HG03060 (cell line): ENCODE results near the gene PLEKHG4B.
"Not testable (repeated sequence)": the region's sequence is repeated elsewhere in the genome, so short reads cannot be mapped to it uniquely, and the experiment has no call there.

ENCODE experiments used
- ATAC-seq: cut with Tn5 transposase; IDR thresholded peaks from one replicate; pipeline ENCODE4 v1.9.1; 2021; ENCODE audit warnings: low read depth, moderate number of reproducible peaks; ENCODE audit not compliant: unreplicated experiment

Gene PLEKHG4B, protein sequence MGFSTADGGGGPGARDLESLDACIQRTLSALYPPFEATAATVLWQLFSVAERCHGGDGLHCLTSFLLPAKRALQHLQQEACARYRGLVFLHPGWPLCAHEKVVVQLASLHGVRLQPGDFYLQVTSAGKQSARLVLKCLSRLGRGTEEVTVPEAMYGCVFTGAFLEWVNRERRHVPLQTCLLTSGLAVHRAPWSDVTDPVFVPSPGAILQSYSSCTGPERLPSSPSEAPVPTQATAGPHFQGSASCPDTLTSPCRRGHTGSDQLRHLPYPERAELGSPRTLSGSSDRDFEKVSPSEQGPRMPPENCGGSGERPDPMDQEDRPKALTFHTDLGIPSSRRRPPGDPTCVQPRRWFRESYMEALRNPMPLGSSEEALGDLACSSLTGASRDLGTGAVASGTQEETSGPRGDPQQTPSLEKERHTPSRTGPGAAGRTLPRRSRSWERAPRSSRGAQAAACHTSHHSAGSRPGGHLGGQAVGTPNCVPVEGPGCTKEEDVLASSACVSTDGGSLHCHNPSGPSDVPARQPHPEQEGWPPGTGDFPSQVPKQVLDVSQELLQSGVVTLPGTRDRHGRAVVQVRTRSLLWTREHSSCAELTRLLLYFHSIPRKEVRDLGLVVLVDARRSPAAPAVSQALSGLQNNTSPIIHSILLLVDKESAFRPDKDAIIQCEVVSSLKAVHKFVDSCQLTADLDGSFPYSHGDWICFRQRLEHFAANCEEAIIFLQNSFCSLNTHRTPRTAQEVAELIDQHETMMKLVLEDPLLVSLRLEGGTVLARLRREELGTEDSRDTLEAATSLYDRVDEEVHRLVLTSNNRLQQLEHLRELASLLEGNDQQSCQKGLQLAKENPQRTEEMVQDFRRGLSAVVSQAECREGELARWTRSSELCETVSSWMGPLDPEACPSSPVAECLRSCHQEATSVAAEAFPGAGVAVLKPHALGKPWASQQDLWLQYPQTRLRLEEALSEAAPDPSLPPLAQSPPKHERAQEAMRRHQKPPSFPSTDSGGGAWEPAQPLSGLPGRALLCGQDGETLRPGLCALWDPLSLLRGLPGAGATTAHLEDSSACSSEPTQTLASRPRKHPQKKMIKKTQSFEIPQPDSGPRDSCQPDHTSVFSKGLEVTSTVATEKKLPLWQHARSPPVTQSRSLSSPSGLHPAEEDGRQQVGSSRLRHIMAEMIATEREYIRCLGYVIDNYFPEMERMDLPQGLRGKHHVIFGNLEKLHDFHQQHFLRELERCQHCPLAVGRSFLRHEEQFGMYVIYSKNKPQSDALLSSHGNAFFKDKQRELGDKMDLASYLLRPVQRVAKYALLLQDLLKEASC (N-terminal part only)

DNA sequence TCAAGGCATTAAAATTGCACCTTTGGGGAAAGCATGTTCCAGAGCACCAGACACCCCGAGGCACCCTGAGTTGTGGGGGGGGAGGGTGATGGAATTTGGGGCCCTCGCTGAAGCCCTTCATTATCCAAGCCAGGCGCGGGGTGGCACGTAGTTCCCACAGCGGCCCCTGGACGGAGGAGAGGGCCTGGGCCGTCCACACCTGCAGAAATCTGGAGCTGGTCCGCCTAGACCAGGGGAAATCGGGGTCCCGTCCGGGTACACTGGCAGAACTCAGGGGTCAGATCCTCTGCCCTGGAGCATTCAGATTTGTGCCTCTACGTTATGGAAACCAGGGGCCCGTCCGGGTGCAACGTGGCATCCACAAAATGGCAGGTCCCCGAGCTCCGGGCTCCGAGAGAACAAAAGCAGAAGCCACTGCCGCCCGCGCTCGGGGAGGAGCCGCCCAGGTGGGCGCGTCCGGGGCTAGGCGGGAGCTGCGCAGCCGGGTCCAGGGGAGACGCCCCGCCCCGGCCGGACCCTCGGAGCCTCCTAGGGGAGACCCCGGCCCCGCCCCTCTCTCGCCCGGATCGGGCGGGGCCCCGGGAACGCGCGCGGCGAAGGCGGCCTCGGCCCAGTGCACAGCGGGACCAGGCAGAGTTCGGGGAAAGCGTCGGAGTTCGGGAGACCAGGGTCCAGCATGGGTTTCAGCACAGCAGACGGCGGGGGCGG is at the start of gene PLEKHG4B:
Gene PLEKHG4B (plus strand): TSS at position 613 of the 708 bp plus-strand sequence. CDS start 64 bp downstream, at position 677.
- ATAC-seq: no peak

DNA sequence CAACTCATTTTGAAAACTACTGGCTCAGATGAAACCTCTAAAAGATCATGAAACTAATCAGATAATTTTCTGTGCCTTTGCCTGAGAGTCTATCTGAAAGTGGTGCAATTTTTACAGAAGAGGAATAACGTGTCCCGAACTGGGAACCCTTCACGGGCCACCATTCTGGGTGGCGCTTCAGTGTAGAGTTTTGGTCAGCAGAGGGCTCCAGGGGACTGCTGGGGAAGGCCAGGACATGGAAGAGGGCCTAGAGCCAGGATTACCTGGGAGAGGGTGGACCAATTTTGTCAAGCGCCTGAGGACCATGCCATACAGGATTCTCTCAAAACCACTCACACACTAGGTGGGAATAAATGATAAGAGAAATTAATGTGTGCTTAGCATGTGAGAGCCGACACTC is 49.7 kb upstream of the PLEKHG4B start:
- ATAC-seq: no peak

DNA sequence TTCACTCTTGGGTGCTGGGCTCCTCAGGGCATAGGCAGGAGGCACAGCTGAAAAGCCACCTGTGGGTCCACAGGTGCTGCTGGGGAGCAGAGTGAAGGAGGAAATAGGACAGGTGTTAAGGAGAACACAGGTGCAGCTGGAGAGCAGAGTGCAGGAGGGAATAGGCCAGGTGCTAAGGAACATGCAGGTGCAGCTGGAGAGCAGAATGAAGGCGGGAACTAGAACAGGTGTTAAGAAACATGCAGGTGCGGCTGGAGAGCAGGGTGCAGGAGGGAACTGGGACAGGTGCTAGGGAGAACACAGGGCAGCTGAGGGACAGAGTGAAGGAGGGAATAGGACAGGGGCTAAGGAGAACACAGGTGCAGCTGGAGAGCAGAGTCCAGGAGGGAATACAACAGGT is 43.8 kb upstream of the PLEKHG4B start:
- no peak for ATAC-seq

DNA sequence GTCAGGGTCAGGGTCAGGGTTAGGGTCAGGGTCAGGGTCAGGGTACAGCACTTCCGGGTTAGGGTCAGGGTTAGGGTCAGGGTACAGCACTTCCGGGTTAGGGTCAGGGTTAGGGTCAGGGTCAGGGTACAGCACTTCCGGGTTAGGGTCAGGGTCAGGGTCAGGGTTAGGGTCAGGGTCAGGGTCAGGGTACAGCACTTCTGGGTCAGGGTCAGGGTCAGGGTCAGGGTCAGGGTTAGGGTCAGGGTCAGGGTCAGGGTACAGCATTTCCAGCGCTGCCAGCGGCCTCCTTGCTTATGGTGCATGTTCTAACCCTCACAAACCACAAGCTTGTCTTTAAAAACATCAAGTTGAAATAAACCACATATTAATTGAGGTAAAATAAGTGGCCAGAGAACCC is 42.4 kb upstream of the PLEKHG4B start:
- ATAC-seq: not testable (repeated sequence)

DNA sequence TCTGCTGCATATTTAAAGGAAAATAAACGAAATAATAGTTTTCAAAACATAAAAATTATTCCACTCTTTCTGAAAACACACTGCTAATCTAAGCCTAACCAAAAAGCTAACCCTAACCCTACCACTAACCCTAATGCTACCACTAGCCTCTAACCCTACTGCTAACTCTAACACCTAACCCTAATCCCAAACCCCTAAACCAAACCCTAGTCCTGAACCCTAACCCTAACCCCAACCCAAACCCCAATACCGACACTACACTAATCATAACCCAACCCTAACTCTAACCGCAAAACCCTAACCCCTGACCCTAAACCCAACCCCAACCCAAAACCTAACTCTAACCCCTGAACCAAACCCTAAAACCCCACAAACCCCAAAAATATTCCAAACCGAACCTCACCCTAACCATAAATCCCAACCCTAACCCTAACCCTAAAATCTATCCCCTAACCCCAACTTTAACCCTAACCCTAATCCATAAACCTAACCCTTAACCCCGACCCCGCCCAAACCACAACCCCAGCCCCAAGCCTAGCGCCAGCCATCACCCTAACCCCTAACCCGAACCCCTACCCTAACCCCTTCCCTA is 41.9 kb upstream of the PLEKHG4B start:
- ATAC-seq: no peak

DNA sequence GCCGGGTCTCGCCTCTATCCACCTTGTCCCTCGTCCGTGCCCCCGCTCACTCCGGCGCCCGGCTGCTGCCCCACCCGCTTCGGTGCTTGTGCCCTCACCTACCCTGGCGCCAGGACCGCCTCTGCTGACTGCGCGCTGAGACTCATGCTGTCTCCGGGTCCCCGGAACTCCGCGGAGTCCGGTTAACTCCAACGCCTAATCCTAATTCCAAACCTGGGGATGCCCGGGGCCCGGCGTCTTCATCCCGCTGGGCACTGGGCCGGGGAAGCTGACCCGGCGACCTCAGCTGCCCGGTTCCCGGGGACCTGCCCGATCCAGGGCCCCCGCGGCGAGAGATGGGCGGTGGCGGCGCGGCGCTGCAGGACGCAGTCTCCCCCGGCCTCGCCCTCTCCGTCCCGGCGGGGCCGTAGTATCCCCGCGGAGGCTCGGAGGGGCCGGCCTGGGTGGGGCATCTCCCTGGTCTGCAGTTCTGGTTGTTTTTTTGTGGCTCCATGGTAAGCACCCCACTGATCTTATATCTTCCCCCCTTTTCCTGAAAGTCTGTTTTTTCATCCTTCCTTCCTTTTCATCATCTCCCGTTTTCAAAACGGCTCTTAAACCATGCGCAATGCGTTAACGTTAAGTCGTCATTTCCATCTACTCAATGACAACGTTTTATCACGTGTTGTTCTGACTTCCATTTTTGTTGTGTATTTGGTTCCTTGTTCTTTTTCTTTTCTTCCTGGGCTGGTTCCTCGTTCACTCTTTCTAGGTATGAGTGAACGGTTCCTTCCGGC is 41.1 kb upstream of the PLEKHG4B start:
- no peak for ATAC-seq

DNA sequence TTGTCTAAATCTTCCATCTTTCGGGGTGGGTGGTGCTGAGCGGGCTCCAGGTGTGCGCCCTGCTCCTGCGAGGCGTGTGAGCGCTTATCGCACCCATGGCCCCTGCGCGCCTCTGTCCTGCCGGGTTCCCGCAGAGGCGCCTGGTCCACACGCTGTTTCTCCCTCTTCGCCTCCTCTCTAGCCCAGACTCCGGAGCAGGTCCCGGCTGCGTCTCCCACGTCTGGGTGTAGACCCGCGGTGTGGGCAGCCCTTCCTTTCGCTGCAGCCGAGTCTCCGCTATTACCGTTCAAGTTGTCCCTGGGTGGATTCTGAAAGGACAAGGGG is 40.5 kb upstream of the PLEKHG4B start:
- no peak for ATAC-seq

DNA sequence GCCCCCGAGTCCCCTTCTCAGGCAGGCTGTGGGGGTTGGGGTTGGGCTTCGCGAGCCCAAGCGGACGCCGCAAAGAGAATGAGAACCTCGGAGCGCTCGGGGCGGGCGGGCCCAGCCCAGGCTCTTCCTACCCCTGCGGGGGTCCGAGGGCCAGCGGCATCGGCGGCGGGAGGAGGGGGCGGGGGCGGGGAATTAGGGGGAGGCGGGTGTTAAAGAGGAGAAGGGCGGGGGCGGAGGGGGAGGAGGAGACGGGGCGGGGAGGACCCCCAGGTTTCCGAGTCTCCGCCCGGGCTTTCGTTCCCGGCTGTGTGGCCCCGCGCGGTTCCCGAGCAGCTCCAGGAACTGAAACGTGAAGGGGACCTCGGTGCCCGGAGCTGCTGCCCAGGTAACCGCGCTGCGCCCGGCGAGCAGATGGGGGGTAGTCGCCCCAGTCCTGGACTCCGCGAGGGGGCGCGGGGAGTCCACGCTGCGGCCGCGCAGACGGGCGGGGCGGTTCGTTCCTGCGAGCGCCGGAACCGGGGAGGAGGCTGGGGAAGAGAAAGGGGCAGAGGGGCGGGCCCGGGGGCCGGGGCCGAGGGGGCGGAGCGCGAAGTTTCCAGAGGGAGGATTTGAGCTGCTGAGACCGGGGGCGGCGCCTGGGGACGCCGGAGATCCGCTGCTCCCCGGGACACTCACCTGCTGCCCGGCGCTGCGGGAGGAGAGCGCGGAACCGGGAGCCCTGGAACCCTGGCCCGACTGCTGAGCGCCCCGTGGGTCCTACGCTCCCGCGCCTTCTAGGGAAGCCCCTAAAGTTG is 38.4 kb upstream of the PLEKHG4B start:
- no peak for ATAC-seq

DNA sequence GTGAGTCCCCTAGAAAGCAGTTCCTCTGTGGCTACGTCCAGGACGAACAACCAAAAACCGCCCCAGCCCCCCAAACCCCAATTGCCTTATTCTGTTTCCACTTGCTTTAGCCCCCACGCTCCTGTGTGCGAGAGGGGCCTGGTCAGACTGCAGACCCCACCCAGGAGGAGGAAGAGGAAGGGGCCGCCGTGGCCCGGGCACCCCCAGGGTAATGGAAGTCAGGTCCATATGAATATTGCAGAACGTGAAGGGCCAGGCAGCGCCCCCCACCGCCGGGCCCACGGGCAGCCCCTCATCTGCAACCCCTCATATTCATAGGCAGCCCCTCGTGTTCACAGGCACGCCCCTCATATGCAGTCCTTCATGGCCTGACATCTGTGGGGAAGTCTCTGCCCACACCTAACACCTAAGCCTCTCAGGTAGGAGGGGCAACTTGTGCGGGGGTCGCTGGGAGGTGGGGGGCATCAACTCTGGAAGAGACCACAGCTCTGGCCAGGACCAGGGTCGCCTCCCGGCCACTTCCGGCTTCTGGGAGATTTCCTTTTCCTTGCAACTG is 37.7 kb upstream of the PLEKHG4B start:
- ATAC-seq: no peak

DNA sequence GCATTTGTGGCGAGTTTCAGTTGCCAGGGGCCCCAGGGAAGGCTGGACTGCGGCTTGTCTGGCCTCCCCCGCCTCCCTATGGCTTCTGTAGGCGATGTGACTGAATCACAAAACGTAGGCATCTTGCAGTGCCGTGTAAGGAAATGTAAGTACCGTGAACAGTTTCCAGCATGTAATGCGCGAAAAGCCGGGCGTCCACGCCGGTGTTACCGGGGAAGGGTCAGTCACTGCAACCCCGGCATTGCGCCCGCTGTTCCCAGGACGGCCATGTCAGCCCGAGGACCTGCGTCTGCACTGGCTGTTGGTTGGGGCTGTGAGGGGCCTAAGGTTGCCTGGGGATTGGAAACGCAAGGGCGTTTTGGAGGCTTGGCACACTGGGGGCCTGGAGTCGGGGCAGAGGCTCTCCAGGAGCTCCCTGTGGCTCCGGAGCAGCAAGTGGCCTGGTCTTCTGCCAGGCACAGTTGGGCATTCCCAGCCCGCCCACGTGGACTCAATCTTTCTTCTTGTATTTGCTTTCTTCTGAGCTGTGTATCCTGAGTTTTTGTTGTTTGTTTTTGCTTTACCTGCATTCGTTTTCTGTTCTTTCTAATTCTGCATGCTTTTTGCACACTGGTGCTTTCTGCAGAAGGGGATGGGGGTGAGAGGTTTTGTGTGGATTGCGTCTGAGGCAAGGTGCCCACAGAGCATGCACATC is 36.9 kb upstream of the PLEKHG4B start:
- ATAC-seq: no peak

DNA sequence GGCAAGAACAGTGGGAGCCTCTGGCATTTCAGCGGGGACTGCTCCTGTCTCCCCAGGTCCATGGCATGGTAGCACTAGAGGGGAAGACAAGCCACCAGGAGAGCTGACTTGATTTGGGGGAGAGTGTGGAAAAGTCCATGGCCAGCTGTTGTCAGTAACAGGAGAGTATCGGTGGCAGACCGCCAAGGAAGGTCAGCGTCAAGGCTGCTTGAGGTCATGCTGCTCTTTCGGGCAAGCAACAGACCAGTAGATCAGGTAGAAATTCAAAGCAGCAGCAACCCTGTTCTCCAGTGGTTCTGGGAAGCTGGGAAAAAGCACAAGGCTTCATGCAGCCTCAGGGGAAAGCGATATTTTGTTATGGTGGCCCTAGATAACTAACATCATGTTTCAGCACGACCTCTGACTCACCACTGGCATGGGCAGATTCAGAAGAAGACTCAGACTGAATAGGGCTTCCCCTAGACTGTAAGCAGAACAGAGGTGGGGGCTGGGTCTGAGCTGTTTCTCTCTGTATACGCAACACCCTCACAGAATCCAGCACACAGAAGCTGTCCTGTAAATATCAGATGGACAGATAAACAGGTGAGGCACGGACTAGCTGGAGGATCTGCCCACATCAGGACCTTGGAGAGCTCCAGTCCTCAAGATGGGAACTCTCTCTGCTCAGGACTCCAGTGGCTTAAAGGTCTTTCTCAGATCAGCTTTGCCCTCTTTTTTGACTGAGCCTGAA is 35.2 kb upstream of the PLEKHG4B start:
- ATAC-seq: no peak

DNA sequence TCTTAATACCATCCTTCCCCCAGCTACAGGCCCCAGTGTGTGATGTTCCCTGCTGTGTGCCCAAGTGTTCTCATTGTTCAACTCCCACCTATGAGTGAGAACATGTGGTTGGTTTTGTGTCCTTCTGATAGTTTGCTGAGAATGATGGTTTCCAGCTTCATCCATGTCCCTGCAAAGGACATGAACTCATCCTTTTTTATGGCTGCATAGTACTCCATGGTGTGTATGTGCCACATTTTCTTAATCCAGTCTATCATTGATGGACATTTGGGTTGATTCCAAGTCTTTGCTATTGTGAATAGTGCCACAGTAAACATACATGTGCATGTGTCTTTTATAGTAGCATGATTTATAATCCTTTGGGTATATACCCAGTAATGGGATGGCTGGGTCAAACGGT is 31.7 kb upstream of the PLEKHG4B start:
- ATAC-seq: not testable (repeated sequence)

DNA sequence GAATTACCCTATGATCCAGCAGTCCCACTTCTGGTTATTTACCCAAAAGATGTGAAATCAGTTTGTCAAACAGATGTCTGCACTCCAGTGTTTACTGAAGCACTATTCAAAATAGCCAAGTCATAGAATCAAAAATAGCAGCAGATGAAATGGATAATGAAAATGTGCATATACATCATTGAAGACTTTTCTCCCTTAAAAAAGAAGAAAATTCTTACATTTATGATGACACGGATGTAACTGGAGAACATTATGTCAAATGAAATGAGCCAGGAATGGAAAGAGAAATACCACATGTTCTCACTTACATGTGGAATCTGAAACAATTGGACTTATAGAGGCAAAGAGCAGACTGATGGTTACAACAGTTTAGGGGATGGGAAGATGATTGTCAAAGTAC is 21.5 kb upstream of the PLEKHG4B start:
- ATAC-seq: no peak

DNA sequence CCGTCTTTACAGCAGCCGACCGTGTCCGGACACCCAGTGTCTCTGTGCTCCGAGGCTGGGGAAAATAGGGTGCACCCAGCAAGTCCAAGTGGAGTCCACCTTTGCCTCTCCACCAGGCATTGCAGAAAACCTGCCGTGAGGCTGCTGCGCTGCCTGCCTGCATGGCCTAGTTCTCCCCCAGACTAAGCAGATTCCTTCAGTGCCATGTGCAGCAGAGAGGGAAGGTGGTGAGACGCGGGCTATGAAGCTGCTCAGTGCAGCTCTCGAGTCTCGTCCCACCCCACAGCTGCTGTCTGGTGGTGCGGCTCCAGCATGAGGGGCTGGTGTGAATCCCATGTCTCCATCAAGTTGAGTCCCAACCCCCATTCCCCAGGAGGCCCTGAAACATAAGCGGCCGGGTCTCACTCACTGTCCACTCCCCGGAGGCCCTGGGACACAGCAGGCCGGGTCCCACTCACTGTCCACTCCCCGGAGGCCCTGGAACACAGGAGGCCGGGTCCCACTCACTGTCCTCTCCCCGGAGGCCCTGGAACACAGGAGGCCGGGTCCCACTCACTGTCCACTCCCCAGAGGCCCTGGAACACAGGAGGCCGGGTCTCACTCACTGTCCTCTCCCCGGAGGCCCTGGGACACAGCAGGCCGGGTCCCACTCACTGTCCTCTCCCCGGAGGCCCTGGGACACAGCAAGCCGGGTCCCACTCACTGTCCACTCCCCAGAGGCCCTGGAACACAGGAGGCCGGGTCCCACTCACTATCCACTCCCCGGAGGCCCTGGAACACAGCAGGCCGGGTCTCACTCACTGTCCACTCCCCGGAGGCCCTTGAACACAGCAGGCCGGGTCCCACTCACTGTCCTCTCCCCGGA is 19.4 kb upstream of the PLEKHG4B start:
- not testable (repeated sequence) for ATAC-seq

DNA sequence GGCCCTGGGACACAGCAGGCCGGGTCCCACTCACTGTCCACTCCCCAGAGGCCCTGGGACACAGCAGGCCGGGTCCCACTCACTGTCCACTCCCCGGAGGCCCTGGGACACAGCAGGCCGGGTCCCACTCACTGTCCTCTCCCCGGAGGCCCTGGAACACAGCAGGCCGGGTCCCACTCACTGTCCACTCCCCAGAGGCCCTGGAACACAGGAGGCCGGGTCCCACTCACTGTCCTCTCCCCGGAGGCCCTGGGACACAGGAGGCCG is 18.9 kb upstream of the PLEKHG4B start:
- ATAC-seq: not testable (repeated sequence)
